Amniotic stem cell (primary cell): Measurements from ENCODE around the gene BUD23.
"Not testable (repeated sequence)": the region's sequence is repeated elsewhere in the genome, so short reads cannot be mapped to it uniquely, and the experiment has no call there.

ENCODE experiments used
- DNase-seq: peaks from one replicate; lab custom pipeline; 2025; lab: John Stamatoyannopoulos, UW

The BUD23 gene

GRCh38 chr7:73701357-73701995, 18.1 kb downstream of the BUD23 start:
- no peak for DNase-seq

GRCh38 chr7:73702226-73702625, 18.8 kb downstream of the BUD23 start:
- DNase-seq = no peak

- no peak for DNase-seq
These were observed 19.3 kb downstream of the BUD23 start for GRCh38 chr7:73702665-73703064.

- no peak for DNase-seq
These were observed 19.8 kb downstream of the BUD23 start for GRCh38 chr7:73703225-73703624.

GRCh38 chr7:73703757-73704639, 20.6 kb downstream of the BUD23 start:
- no peak for DNase-seq

- DNase-seq = no peak
These were observed 21.5 kb downstream of the BUD23 start for GRCh38 chr7:73704640-73705550.

- DNase-seq = no peak
These were observed 22.1 kb downstream of the BUD23 start for GRCh38 chr7:73705551-73705920.

- DNase-seq = no peak
These were observed 23.0 kb downstream of the BUD23 start for GRCh38 chr7:73706126-73707044.

GRCh38 chr7:73707045-73707631, 23.7 kb downstream of the BUD23 start:
- DNase-seq = no peak

GRCh38 chr7:73708961-73709549, 25.7 kb downstream of the BUD23 start:
- DNase-seq = no peak

GRCh38 chr7:73712773-73713172, 29.4 kb downstream of the BUD23 start:
- no peak for DNase-seq

- not testable (repeated sequence) for DNase-seq
These were observed 29.9 kb downstream of the BUD23 start for GRCh38 chr7:73713319-73713718.

- DNase-seq = peak; percentile 97
These were observed 32.4 kb downstream of the BUD23 start for GRCh38 chr7:73715648-73716317.

- no peak for DNase-seq
These were observed 33.0 kb downstream of the BUD23 start for GRCh38 chr7:73716318-73716890.

- no peak for DNase-seq
These were observed 33.8 kb downstream of the BUD23 start for GRCh38 chr7:73717025-73717807.

- DNase-seq = peak; percentile 61
These were observed 34.6 kb downstream of the BUD23 start for GRCh38 chr7:73717991-73718405.

- no peak for DNase-seq
These were observed 35.1 kb downstream of the BUD23 start for GRCh38 chr7:73718438-73718881.

- DNase-seq = peak; percentile 63
These were observed 35.8 kb downstream of the BUD23 start, which contains the start of gene STX1A for GRCh38 chr7:73718905-73719805. Gene STX1A, minus strand, starts transcription at chr7:73719669. Its CDS starts 38 bp downstream, at chr7:73719631.
